RWPE2 (cell line): Measurements from ENCODE around the gene CD93.

Source experiments
- ATAC-seq: fragments of 200-7000 bp; cut with Tn5 transposase; 3 replicates; pipeline ENCODE4 v1.9.1; 2021; ENCODE audit warnings: low read depth
- DNase-seq: peaks from one replicate; pipeline ENCODE4 v3.0.0-alpha.2; 2020; ENCODE audit warnings: low spot score
- H3K27ac ChIP-seq: fragments of 450-650 bp; 2 replicates; pipeline ENCODE4 v1.5.1; 2017; ENCODE audit warnings: mild to moderate bottlenecking; ENCODE audit not compliant: poor library complexity, severe bottlenecking
- H3K27me3 ChIP-seq: fragments of 250-450 bp; sonication (Bioruptor Pico); 2 replicates; pipeline ENCODE4 v1.5.1; 2021; ENCODE audit warnings: mild to moderate bottlenecking, moderate library complexity; ENCODE audit not compliant: insufficient read depth, poor library complexity, severe bottlenecking
- H3K36me3 ChIP-seq: fragments of 250-450 bp; sonication (Bioruptor Pico); 2 replicates; pipeline ENCODE4 v1.5.1; 2020; ENCODE audit warnings: low read depth, mild to moderate bottlenecking, moderate library complexity
- H3K4me1 ChIP-seq: fragments of 250-450 bp; sonication (Bioruptor Pico); 2 replicates; pipeline ENCODE4 v1.5.1; 2021; ENCODE audit warnings: mild to moderate bottlenecking, moderate library complexity; ENCODE audit not compliant: insufficient read depth, poor library complexity, severe bottlenecking
- H3K4me3 ChIP-seq: fragments of 250-450 bp; sonication (Bioruptor Pico); 2 replicates; pipeline ENCODE4 v1.5.1; 2021; ENCODE audit warnings: mild to moderate bottlenecking, moderate library complexity; ENCODE audit not compliant: severe bottlenecking
- H3K9me3 ChIP-seq: fragments of 250-450 bp; sonication (Bioruptor Pico); 2 replicates; pipeline ENCODE4 v1.5.1; 2021; ENCODE audit warnings: mild to moderate bottlenecking, moderate library complexity; ENCODE audit not compliant: severe bottlenecking
- CTCF ChIP-seq: fragments of 450-650 bp; IDR thresholded peaks from one replicate; pipeline ENCODE4 v1.5.1; 2017; ENCODE audit warnings: mild to moderate bottlenecking, moderate library complexity; ENCODE audit not compliant: poor library complexity, severe bottlenecking

Gene CD93

GRCh38 chr20:23125159-23125558 lies 39.0 kb upstream of the CD93 start:
- ATAC-seq, result no peak
- no peak overlapping the region for H3K27ac ChIP-seq

GRCh38 chr20:23123886-23124285 lies 37.8 kb upstream of the CD93 start:
- Histone ChIP-seq H3K9me3 (no peaks in the 10 kb centered on the region), H3K4me1 (no peaks in the 10 kb centered on the region), H3K36me3 (no peaks in the 10 kb centered on the region), H3K4me3 (no peak overlapping the region), H3K27ac (no peak overlapping the region), H3K27me3 (no peaks in the 10 kb centered on the region)
- no peak for DNase-seq
- no peak for TF ChIP-seq CTCF
- ATAC-seq, result no peak

More at GRCh38 chr20:23125159-23125558, 39.0 kb upstream of the CD93 start:
- TF ChIP-seq CTCF, result no peak
- Histone ChIP-seq H3K4me3 (no peak overlapping the region), H3K4me1 (no peaks in the 10 kb centered on the region), H3K27me3 (no peaks in the 10 kb centered on the region), H3K9me3 (no peaks in the 10 kb centered on the region), H3K36me3 (no peaks in the 10 kb centered on the region)
- DNase-seq, result peak; percentile 29

- DNase-seq (peak; percentile 23), ATAC-seq (no peak)
- H3K27ac ChIP-seq, result no peak overlapping the region
- H3K36me3 ChIP-seq, result no peaks in the 10 kb centered on the region
- no peaks in the 10 kb centered on the region for H3K27me3 ChIP-seq
- no peak overlapping the region for H3K4me3 ChIP-seq
- H3K9me3 ChIP-seq, result no peaks in the 10 kb centered on the region
- no peak for TF ChIP-seq CTCF
- H3K4me1 ChIP-seq, result no peaks in the 10 kb centered on the region
Measured at GRCh38 chr20:23122796-23123655, 36.9 kb upstream of the CD93 start.

GRCh38 chr20:23122321-23122720 lies 36.2 kb upstream of the CD93 start:
- Histone ChIP-seq H3K4me1 (no peaks in the 10 kb centered on the region), H3K27ac (no peak overlapping the region), H3K9me3 (no peaks in the 10 kb centered on the region), H3K36me3 (no peaks in the 10 kb centered on the region), H3K27me3 (no peaks in the 10 kb centered on the region), H3K4me3 (no peak overlapping the region)
- no peak for ATAC-seq
- no peak for TF ChIP-seq CTCF
- peak; percentile 39 for DNase-seq

- H3K4me1 ChIP-seq, result no peaks in the 10 kb centered on the region
- no peak overlapping the region for H3K27ac ChIP-seq
- no peak overlapping the region for H3K4me3 ChIP-seq
- H3K9me3 ChIP-seq, result no peaks in the 10 kb centered on the region
- H3K36me3 ChIP-seq, result no peaks in the 10 kb centered on the region
- H3K27me3 ChIP-seq, result no peaks in the 10 kb centered on the region
- TF ChIP-seq CTCF, result no peak
- ATAC-seq (no peak), DNase-seq (no peak)
Measured at GRCh38 chr20:23121751-23122320, 35.7 kb upstream of the CD93 start.
